Coronary artery (tissue), 2 donors: ENCODE data around the gene SH3BP2.

Experiments
- DNase-seq: peaks from one replicate; pipeline ENCODE4 v3.0.0-alpha.2; 2017; ENCODE audit warnings: low spot score
- H3K27ac ChIP-seq, 2 donors: fragments of 200-600 bp; sonication (generic); one replicate each; pipeline ENCODE4 v1.5.1; 2016 to 2019
- H3K4me3 ChIP-seq: fragments of 200-600 bp; sonication (generic); 2 replicates; pipeline ENCODE4 v1.5.1; 2016; ENCODE audit warnings: mild to moderate bottlenecking, moderate library complexity
- TF ChIP-seq, protein P1 (sequence below): fragments of 200-600 bp; sonication (generic); IDR thresholded peaks from one replicate; pipeline ENCODE4 v1.5.1; 2019; ENCODE audit warnings: antibody characterized with exemption

The SH3BP2 gene

DNA sequence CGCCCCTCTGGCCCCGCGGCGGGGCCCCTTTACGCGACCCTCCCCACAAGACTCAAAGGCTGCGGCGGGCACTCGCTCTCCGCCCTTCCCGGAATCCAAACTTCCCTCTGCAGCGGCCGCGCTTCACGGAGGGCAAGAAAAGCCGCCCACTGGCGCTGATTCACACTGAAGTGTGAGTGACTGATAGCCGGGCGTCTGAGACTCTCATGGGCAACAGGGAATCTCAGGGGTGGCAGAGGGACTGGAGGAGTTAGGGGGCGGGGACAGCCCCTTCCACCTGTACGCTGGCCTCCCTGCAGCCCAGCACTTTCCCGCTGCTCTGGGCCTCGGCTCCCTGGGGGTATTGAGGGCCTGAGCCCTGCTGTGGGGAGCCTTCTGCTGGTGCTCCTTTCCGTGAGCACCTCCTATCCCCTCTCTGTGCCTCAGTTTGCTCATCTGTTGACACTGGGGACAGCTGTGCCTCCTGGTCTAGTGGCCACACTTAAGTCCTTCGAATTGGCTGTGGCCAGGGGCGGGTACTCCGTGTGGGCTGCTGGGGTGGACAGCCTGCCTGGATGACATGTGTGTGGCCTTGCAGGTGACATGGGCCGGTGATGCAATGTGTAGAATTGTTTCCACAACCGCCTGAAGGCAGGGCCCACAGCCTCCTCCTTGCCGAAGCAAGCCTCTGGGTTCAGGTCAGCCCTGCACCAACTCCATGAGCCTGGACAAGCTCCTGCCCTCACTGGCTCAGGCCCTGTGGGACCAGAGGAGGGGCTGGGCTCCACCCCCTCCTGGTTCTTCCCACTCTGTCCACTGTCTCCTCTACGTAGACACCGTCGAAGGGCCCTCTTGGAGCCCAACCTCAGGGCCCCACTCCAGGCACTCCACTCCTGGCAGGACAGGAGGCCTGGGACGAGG is 951 bp downstream of the SH3BP2 start:
- H3K27ac ChIP-seq = peak overlapping the region; percentile 67 to 85
- peak; percentile 77 for DNase-seq

DNA sequence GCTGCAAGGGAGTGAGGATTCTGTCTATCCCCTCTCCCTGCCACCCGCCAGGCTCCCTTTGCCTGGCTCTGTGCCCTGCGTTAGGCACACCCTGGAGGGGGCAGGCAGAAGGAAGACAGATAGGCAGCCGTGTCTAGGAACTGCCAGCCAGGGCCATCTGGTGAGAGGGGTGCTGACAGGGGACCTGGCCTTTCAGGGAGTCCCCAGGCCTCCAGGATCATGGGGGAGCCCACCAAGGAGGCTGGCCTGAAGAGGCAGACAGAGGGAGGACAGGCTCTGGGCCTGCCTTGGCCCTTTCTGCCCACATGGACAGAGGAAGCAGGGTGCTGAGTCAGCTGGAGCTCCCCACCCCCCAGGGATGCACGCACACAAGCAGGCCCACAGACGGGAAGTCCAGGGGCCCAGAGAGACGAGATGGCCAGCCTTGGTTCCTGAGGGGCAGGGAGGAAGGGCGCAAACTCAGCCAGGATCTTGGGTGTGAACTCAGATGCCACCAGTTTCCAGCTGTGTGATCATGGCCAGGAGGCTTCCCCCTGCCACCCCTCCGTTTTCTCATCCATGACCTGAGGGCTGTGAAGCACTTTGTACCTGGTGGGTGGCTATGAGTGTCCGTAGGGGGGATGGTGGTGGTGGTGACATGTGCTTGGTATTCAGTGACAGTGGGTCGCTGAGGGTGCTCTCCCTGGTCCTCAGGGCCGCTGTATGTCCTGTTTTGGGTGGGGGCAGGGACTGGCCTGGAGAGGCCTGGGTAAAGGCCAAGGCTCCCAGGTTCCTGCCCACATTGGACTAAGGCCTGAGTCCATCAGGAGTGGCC is 1.8 kb downstream of the SH3BP2 start:
- peak; percentile 78 for DNase-seq
- TF ChIP-seq, protein P1, sequence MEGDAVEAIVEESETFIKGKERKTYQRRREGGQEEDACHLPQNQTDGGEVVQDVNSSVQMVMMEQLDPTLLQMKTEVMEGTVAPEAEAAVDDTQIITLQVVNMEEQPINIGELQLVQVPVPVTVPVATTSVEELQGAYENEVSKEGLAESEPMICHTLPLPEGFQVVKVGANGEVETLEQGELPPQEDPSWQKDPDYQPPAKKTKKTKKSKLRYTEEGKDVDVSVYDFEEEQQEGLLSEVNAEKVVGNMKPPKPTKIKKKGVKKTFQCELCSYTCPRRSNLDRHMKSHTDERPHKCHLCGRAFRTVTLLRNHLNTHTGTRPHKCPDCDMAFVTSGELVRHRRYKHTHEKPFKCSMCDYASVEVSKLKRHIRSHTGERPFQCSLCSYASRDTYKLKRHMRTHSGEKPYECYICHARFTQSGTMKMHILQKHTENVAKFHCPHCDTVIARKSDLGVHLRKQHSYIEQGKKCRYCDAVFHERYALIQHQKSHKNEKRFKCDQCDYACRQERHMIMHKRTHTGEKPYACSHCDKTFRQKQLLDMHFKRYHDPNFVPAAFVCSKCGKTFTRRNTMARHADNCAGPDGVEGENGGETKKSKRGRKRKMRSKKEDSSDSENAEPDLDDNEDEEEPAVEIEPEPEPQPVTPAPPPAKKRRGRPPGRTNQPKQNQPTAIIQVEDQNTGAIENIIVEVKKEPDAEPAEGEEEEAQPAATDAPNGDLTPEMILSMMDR = no peak
- peak overlapping the region; percentile 80 for H3K4me3 ChIP-seq
- peak overlapping the region; percentile 45 to 85 for H3K27ac ChIP-seq

More for the DNA sequence above, 951 bp downstream of the SH3BP2 start:
- TF ChIP-seq, protein P1 = no peak
- H3K4me3 ChIP-seq = peak overlapping the region; percentile 80

DNA sequence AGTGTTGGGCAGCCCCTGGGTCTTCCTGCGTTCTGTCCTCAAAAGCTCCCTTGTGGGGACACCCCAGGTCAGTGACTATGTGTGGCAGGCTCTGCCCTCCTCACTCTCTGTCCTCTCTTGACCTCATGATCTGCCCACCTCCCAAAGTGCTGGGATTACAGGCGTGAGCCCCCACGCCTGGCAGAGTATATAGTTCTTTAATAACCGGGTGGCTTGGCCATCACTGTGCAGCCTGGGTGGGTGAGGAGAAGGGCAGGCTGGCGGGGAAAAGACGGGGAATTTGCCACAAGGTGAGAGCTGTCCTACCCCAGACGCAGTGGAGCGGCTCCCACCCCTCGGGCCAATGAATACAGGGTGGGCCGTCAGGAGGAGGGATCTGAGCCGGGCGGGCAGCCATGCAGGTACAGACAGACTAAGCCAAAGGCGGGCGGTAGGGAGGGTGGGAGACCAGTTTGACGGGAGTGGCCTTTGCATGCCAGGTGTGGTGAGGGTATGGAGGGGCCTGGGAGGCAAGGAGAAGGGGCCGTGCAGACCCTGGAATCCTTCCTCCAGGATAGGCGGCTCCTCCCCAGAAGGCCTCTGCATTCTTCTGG is 2.5 kb downstream of the SH3BP2 start:
- TF ChIP-seq, protein P1 = no peak
- peak overlapping the region; percentile 45 to 85 for H3K27ac ChIP-seq
- DNase-seq = no peak
- peak overlapping the region; percentile 80 for H3K4me3 ChIP-seq

DNA sequence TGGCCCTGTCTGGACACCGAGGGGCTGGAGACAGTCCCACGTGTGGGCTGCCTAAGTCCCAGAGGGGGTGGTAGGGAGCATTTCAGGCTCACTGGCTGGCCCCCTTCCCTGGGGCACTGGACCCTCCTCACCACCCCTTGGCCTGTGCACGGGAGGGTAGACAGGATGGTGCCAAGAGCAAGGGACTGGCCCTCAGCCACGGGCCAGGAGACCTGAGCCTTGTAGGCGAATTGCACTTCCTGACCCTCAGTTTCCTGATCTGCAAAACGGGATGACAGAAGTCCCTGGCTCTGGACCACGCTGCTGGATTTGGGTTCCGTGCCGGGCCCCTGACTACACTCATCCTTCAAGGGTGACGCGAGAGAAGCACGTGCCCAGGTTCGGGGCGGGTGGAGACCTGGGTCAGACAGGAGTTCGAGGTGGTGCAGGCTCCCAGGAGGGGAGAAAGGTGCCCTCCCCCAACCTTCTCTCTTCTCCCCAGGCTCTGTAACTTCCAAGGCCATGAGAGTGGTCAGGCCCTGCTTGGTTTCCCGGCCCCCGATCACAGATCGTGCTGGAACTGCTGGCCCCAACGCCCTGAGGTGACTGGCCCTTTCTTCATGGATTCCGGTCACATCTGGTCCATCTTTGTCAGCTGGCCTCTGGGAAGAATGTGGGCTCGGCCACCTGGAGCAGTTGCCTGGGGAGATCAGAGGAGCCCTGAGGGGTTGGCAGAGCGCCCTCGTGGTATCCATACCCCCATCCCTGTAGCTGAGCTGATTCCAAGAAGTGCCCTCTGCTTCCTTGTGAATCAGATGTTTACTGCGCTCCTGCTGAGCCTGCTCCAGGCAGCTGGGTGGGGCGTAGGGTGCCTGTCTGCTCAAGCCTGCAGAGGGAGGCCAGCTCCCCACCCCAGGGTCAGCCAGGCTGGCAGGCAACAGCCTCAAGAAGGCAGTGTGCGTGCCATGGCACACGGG is 3.3 kb downstream of the SH3BP2 start:
- Histone ChIP-seq H3K4me3 (no peak overlapping the region), H3K27ac (peak overlapping the region in 1 of 2 donors; percentile 85)
- DNase-seq = no peak
- TF ChIP-seq, protein P1 = no peak

DNA sequence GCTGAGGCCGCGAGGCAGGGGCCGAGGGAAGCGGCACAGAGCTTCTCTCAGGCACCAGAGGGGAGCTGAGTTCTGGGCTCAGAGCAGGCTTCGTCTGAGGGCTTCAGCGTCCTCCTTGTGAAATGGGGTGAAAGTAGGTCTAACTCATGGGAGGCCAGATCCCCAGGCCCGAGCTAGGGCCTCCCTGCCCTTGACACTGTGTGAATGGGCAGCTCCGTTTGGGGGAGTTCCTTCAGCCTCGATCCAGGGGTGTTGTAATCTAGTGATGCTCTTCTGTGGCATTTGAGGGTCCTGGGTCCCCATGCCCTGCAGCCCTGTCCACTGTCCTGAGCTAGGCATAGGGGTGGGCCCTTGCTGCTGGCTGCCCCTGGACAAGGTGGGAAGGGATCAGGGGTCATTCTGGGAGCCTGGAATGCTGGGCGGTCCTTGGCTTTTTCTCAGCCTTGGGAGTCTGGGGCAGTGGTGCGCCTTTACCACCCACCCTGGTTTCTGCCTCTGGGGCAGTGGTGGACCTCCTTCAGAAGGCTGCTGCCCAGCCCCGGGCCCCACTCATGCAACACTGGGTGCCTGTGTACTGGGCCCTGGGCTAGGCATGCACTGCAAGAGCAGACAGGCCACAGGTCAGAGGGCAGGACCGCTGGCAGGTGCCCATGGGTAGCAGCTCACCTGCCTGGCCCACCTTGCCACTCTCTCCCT is 4.1 kb downstream of the SH3BP2 start:
- TF ChIP-seq, protein P1 = no peak
- no peak for DNase-seq
- H3K27ac ChIP-seq = peak overlapping the region in 1 of 2 donors; percentile 85
- H3K4me3 ChIP-seq = peak overlapping the region; percentile 10
